Thyroid gland (tissue), 4 donors: ENCODE measurements around the gene HOXA2.

ENCODE experiments used
- POLR2A ChIP-seq, 2 donors: fragments of 450-650 bp; IDR thresholded peaks; one replicate each; pipeline ENCODE4 v1.6.1; 2017; ENCODE audit warnings: antibody characterized with exemption in 2 of 2, mild to moderate bottlenecking in 2 of 2, moderate library complexity in 1 of 2
- TF ChIP-seq, protein P1 (sequence below), 6 experiments: fragments of 200-600 bp in 3 of 6; fragments of 450-650 bp in 3 of 6; sonication (generic) in 3 of 6; IDR thresholded peaks; one replicate each; pipeline ENCODE4 v1.5.1; 2016 to 2019; ENCODE audit warnings: antibody characterized with exemption in 6 of 6, mild to moderate bottlenecking in 2 of 6, inconsistent platforms in 1 of 6, moderate library complexity in 1 of 6

GRCh38 chr7:27092819-27093110, 9.7 kb downstream of the HOXA2 start:
- TF ChIP-seq, protein P1, sequence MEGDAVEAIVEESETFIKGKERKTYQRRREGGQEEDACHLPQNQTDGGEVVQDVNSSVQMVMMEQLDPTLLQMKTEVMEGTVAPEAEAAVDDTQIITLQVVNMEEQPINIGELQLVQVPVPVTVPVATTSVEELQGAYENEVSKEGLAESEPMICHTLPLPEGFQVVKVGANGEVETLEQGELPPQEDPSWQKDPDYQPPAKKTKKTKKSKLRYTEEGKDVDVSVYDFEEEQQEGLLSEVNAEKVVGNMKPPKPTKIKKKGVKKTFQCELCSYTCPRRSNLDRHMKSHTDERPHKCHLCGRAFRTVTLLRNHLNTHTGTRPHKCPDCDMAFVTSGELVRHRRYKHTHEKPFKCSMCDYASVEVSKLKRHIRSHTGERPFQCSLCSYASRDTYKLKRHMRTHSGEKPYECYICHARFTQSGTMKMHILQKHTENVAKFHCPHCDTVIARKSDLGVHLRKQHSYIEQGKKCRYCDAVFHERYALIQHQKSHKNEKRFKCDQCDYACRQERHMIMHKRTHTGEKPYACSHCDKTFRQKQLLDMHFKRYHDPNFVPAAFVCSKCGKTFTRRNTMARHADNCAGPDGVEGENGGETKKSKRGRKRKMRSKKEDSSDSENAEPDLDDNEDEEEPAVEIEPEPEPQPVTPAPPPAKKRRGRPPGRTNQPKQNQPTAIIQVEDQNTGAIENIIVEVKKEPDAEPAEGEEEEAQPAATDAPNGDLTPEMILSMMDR (IDR thresholded peaks at IDR 0.05), result no peak
- TF ChIP-seq POLR2A (IDR thresholded peaks at IDR 0.05), result no peak
